Measurements from ENCODE around the gene MEI4.
A peak's percentile ranks its signal among the peaks of the same experiment; 100 is the strongest.
"Not testable (repeated sequence)": the region's sequence is repeated elsewhere in the genome, so short reads cannot be mapped to it uniquely, and the experiment has no call there.

MEI4 gene

GRCh38 chr6:77816766-77817270 lies 164.0 kb downstream of the MEI4 start:
- DNase-seq (ENCODE audit: low spot score): no peak

GRCh38 chr6:77822265-77822664 lies 169.4 kb downstream of the MEI4 start:
- no peak for DNase-seq (ENCODE audit: low spot score)

- DNase-seq (ENCODE audit: low spot score): no peak
Measured at GRCh38 chr6:77825204-77825603, 172.4 kb downstream of the MEI4 start.

GRCh38 chr6:77829736-77830135 lies 176.9 kb downstream of the MEI4 start:
- DNase-seq (ENCODE audit: low spot score): no peak

GRCh38 chr6:77833749-77834148 lies 180.9 kb downstream of the MEI4 start:
- DNase-seq (ENCODE audit: low spot score): not testable (repeated sequence)

GRCh38 chr6:77834591-77834996 lies 181.8 kb downstream of the MEI4 start:
- peak; percentile 12 for DNase-seq (ENCODE audit: low spot score)

- no peak for DNase-seq (ENCODE audit: low spot score)
Measured at GRCh38 chr6:77837034-77837784, 184.4 kb downstream of the MEI4 start.

- no peak for DNase-seq (ENCODE audit: low spot score)
Measured at GRCh38 chr6:77839292-77839691, 186.5 kb downstream of the MEI4 start.

- no peak for DNase-seq (ENCODE audit: low spot score)
Measured at GRCh38 chr6:77844822-77845221, 192.0 kb downstream of the MEI4 start.

GRCh38 chr6:77853401-77853800 lies 200.6 kb downstream of the MEI4 start:
- no peak for DNase-seq (ENCODE audit: low spot score)

GRCh38 chr6:77856391-77856790 lies 203.6 kb downstream of the MEI4 start:
- DNase-seq (ENCODE audit: low spot score): no peak

GRCh38 chr6:77857421-77857820 lies 204.6 kb downstream of the MEI4 start:
- no peak for DNase-seq (ENCODE audit: low spot score)

GRCh38 chr6:77876300-77876699 lies 223.5 kb downstream of the MEI4 start:
- DNase-seq (ENCODE audit: low spot score): no peak

- DNase-seq (ENCODE audit: low spot score): peak; percentile 9
Measured at GRCh38 chr6:77879527-77879926, 226.7 kb downstream of the MEI4 start.

GRCh38 chr6:77880501-77880900 lies 227.7 kb downstream of the MEI4 start:
- DNase-seq (ENCODE audit: low spot score): no peak

- no peak for DNase-seq (ENCODE audit: low spot score)
Measured at GRCh38 chr6:77883851-77884250, 231.0 kb downstream of the MEI4 start.

GRCh38 chr6:77893391-77893790 lies 240.6 kb downstream of the MEI4 start:
- DNase-seq (ENCODE audit: low spot score): no peak

- no peak for DNase-seq (ENCODE audit: low spot score)
Measured at GRCh38 chr6:77906070-77906469, 253.2 kb downstream of the MEI4 start.

- no peak for DNase-seq (ENCODE audit: low spot score)
Measured at GRCh38 chr6:77910826-77911225, 258.0 kb downstream of the MEI4 start.

- peak; percentile 6 for DNase-seq (ENCODE audit: low spot score)
Measured at GRCh38 chr6:77926198-77926751, 273.4 kb downstream of the MEI4 start.

GRCh38 chr6:77930382-77930781 lies 277.5 kb downstream of the MEI4 start:
- DNase-seq (ENCODE audit: low spot score): no peak

- no peak for DNase-seq (ENCODE audit: low spot score)
Measured at GRCh38 chr6:77930952-77931351, 278.1 kb downstream of the MEI4 start.

- no peak for DNase-seq (ENCODE audit: low spot score)
Measured at GRCh38 chr6:77962070-77962469, 309.2 kb downstream of the MEI4 start.

- no peak for DNase-seq (ENCODE audit: low spot score)
Measured at GRCh38 chr6:77965449-77965848, 312.6 kb downstream of the MEI4 start.
